Forelimb muscle (tissue), 1 donor: ENCODE data around the gene BMS1. TPM values are rescaled to one million over a fixed set of nuclear protein-coding genes. Genes with fewer than 3 reads are reported as not detected.
"Not testable (repeated sequence)": the region's sequence is repeated elsewhere in the genome, so short reads cannot be mapped to it uniquely, and the experiment has no call there.

Experiments
- DNase-seq: peaks from one replicate; pipeline ENCODE4 v3.0.0-alpha.2; 2013; ENCODE audit warnings: low read depth
- polyA plus RNA-seq: library from polyadenylated mRNA; unstranded; fragments of 120-200 nt; gene quantifications from one replicate; pipeline ENCODE4 v1.2.1, GENCODE V29; 2013; ENCODE audit not compliant: insufficient read length

BMS1 gene
- polyA plus RNA-seq, 1 donor = 14.9 TPM

DNA sequence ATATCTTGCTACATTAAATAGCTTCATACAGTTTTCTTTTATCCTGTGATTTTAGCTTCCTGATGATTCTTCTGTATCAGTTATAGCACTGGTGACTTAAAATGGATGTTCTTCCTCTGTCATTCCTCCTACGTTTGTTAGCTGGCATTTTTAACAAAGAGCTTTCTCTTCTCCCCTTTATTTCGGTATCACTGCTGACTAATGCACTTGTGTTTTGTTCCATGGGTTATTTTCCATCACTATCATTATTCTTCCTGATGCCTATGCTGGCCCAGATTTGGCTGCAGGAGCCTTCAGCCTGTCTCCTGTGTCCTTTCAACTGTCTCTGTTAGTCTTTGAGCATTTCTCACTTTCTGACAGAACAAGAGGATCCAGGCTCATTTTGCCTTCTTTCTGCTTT lies 13.1 kb downstream of the BMS1 start:
- no peak for DNase-seq

DNA sequence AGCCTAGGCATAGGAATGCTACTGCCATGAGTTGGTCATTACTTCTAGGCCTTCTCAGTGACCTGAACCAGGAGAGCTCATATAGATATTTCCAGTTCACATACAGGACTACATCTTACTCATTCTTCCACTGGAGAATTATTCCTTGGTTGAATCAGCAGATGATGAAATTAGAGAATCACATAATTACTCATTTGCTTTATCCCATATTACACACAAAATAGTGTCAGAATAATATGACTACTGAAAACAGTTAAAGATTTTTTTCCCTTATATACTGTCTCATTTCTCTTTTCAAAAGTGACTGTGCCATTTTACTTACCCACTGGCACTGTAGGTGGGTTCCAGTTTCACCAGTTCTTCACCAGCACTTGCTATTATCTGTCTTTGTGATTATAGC lies 18.5 kb downstream of the BMS1 start:
- DNase-seq = no peak

DNA sequence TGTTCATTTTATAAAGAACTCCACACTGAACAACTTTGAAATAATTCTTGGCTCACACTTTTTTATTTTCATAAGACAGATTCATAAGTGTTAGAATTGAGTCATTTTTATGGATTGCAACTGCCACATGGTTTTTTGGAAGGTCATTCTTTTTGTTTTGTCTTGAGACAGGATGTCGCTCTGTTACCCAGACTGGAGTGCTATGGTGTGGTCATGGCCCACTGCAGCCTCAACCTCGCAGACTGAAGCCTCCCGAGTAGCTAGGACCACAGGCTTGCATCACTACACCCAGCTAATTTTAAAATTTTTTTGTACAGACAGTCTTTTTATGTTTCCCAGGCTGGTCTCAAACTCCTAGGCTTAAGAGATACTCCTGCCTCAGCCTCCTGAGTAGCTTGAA lies 20.3 kb downstream of the BMS1 start:
- DNase-seq = no peak

DNA sequence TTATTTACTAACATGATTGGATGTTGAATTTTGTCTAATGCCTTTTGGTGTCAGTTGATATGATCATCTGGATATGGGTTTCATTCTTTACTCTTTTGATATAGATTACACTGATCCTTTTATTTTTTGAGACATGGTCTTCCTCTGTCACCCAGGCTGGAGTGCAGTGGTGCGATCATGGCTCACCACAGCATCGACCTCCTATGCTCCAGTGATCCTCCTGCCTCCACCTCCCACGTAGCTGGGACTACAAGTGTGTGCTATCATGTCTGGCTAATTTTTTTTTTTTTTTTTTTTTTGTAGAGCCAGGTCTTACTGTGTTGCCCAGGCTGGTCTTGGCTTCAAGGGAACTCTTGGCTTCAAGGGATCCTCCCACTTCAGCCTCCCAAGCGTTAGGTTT lies 27.1 kb downstream of the BMS1 start:
- no peak for DNase-seq

DNA sequence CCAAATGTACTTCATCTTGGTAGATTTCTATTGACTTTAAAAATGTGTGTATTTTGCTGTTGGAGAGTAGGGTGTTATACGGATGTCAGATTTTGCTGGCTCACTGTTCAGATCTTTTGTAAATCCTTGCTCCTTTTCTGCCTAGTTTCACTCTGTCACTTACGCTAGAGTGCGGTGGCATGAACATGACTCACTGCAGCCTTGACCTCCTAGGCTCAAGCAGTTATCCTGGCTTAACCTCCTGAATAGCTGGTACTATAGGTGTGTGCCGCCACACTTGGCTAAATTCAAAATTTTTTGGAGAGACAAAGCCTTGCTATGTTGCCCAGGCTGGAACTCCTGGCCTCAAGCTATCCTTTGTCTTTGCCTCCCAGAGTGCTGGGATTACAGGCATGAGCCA lies 29.4 kb downstream of the BMS1 start:
- no peak for DNase-seq

GRCh38 chr10:42813989-42814687 lies 31.5 kb downstream of the BMS1 start:
- not testable (repeated sequence) for DNase-seq

- DNase-seq = not testable (repeated sequence)
Measured at GRCh38 chr10:42816334-42816733, 33.7 kb downstream of the BMS1 start.

DNA sequence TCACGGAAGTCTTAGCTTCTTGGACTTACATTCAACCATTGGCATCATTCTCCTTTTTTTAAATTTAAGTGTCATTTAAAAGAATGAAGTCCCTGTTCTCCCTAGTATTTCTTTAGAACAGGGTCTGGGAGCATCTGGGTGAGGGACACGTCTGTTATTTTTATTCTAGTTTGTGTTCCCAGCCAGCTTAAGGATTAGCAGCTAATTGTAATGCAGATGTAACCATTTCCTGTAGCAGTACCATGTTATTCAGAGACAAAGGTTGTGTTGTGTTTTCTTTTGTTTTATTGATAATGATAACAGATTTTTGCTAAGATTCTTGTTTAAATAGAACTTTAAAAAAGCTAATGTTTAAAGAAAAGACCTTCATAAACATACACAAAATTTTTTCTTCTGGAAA lies 34.3 kb downstream of the BMS1 start:
- DNase-seq = no peak

DNA sequence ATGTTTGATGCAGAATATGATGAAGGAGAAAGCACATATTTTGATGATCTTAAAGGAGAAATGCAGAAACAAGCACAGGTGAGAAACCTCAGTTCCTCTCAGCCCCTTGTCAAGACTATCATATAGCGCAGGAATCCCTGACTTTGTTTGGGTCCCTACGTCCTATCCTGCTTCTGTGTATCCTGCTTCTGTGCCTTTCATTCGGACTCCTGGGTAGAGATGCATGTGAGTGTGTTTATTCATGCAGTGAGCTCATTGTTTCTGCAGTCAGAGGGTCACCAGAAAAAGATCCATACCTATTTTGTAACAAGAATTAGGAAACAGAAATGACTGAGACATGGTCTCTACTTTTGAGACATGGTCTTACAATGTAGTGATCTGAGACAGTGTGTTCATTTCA lies 34.8 kb downstream of the BMS1 start:
- DNase-seq = not testable (repeated sequence)

DNA sequence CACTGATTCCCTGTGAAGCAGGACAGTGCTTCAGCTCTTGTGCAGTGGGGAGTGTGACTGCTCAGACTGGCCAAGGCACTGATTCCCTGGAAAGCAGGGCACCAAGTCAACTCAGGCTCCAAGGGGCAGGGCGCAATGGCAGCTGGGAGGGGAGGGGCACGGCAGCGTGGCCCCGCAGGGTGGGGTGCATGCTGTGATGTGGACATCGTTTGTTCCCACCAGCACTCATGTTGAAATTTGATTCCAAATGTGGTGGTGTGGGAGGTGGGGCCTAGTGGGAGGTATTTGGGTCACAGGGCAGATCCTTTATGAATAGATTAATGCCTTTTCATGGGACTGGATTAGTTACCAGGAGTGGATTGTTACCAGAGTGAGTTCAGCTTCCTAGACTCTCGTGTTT lies 44.2 kb downstream of the BMS1 start:
- DNase-seq = not testable (repeated sequence)

DNA sequence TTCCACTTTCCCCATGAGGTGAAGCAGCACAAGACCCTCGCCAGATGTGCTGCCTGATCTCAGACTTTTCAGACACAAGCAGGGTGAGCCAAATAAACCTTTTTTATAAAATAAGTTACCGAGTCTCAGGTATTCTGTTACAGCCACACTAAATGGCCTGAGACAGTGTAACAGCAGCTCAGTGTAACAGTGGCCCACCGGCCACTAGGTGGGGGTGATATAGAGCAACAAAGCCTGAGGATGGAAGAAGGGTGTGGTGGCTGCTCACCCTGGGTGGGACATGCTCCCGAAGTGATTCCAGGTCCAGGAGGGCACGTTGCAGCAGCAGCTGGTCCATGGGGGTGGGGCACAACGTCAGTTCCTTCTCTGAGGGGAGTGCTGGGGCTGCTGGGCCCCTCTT lies 44.6 kb downstream of the BMS1 start:
- DNase-seq = no peak

DNA sequence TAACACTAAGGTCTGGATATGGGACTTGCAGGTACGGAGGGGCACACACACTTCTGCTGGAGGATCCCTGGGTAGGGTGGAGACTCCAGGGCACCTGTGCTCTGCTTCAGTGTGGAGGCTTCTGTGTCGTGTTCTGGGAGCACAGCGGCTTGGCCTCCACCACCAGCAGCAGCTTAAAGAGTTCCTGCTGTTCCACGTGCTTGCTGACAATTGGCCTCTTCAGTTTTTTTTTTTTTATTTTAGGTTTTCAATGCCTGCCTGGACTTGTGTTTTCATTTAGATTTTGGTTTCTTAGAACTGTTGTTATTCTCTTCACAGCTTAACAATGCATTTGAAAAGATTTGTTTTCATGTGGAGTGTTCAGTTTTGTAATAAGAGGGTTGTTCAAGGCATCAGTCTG lies 45.8 kb downstream of the BMS1 start:
- DNase-seq = not testable (repeated sequence)

- no peak for DNase-seq
Measured at GRCh38 chr10:42830237-42830636, 47.6 kb downstream of the BMS1 start.

DNA sequence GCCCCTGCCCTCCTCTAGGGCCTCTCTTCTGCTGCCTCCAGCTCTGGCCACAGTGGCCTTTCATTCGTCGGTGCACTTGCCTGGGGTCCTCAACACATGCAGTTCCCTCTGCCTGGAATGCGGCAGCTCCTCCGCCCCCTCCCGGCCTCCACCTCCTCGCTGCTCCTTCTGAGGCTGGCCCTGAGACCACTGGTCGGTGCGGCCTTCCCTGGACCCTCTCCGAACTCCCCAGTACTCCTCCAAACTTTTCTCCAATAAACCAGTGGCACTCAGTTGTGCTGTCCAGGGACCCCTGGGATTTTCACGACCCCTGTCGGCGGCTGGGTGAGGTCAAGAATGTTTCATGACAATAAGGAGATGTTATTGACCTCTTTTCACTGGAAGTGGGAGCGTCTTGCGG lies 53.5 kb downstream of the BMS1 start:
- no peak for DNase-seq

- DNase-seq = no peak
Measured at GRCh38 chr10:42836771-42837468, 54.3 kb downstream of the BMS1 start.

DNA sequence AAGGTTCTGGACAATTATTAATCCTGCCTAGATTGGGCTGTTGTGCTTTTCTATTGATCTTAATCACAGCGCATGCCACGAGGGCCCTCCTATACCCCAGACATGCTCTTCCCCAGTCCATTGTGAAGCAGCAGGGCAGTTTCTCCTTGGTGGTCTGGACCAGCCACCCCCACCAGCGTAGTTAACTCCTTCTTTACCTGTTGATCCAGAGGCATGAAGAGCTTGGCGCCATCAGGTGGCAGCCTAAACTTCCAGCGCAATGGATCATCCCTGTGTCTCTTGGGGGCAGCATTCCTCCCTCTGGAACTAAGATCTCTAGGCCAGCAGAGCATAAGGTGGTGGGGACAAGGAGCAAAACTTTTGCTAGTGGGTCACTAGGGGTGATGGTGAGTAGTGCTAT lies 62.2 kb downstream of the BMS1 start:
- not testable (repeated sequence) for DNase-seq

DNA sequence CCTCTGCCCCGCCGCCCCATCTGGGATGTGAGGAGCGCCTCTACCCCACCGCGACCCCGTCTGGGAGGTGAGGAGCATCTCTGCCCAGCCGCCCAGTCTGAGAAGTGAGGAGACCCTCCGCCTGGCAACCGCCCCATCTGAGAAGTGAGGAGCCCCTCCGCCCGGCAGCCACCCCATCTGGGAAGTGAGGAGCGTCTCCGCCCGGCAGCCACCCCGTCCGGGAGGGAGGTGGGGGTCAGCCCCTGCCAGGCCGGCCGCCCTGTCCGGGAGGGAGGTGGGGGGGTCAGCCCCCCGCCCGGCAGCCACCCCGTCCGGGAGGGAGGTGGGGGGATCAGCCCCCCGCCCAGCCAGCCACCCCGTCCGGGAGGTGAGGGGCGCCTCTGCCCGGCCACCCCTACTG lies 64.7 kb downstream of the BMS1 start:
- not testable (repeated sequence) for DNase-seq

DNA sequence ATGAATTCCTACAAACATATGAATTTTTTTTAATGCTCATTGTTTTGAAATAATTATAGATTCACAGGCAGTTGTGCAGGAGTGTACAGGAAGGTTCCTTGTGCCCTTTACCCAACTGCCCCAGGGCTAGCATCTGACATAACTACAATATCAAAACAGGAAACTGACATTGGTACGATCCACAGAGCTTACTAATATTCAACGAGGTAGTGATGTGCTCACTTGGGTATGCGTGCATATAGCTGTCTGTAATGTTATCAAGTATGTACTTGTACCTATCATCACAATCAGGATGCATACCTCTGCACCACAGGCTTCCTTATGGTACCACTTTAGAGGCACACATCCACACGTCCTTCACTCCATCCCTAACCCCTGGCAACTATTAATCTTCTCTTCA lies 68.3 kb downstream of the BMS1 start:
- no peak for DNase-seq

GRCh38 chr10:42859256-42859655 lies 76.7 kb downstream of the BMS1 start:
- DNase-seq = no peak

GRCh38 chr10:42860016-42860415 lies 77.4 kb downstream of the BMS1 start:
- not testable (repeated sequence) for DNase-seq

DNA sequence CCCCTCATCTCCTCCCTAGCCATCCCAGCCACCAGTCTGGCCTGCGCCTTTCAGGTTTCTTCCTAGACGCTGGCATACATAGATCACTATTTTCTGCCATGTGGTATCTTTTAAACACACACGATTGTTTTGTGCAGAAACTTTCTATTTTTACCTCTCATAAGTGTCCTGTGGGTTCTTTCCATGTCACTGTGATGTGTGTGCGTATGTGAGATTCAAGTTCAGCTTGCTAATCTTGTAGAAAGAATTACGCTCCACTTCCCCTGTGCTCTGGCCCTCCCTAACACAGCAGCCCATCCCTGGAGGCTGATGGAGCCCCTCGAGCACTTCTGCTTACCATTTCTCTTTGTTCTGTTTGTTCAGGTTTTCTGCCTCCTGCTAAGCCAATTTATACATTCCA lies 80.2 kb downstream of the BMS1 start:
- not testable (repeated sequence) for DNase-seq

DNA sequence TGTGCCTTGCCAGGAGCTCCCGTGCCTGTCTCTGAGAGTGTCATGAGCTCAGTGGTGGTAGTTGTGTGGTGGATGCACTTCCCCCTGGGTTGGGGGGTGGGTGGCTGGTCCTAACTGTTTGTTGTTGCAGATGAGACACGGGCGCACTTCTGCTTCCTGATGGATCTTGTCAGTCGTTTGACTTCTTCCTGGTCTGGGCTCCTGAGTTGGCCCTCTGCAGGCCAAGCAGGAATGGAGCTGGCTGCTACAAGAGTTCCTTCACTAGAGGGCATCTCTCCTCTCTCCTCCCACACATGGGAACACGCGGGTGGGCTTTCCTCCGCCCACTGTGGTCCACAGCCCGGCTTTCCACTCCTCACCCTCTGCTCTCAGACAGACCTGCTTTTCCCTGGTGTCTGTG lies 82.0 kb downstream of the BMS1 start:
- no peak for DNase-seq

GRCh38 chr10:42865716-42866114 lies 83.1 kb downstream of the BMS1 start:
- no peak for DNase-seq
